ENCODE results near the gene RBM8A. TPM values are rescaled to one million over a fixed set of nuclear protein-coding genes. Genes with fewer than 3 reads are reported as not detected.

The RBM8A gene
- polyA plus RNA-seq = 183 TPM

GRCh38 chr1:145927063-145927886 lies at the start of gene RBM8A:
Gene RBM8A (minus strand): TSS chr1:145927484. CDS start chr1:145927426, 58 bp downstream.
- peaks cover 2 to 15% (median 10%) of the 10 kb centered on the region in 3 donors for H3K4me1 Mint-ChIP-seq
- H3K9me3 Mint-ChIP-seq = peaks cover 0 to 1% (median 0%) of the 10 kb centered on the region in 3 donors
- H3K27ac Mint-ChIP-seq = peak within 1 kb of the TSS in 1 of 3 donors; percentile 76
- H3K36me3 Mint-ChIP-seq = peaks cover 1% of the 10 kb centered on the region
- H3K27me3 Mint-ChIP-seq = no peaks in the 10 kb centered on the region
- peak within 1 kb of the TSS in 2 of 4 donors; percentile 46 to 77 for H3K4me3 Mint-ChIP-seq

- Mint-ChIP-seq H3K27ac (peak overlapping the region in 1 of 3 donors; percentile 37), H3K36me3 (no peaks in the 10 kb centered on the region), H3K27me3 (no peaks in the 10 kb centered on the region), H3K4me3 (peak overlapping the region in 1 of 4 donors; percentile 34), H3K9me3 (no peaks in the 10 kb centered on the region), H3K4me1 (peaks cover 0 to 10% (median 4%) of the 10 kb centered on the region in 3 donors)
Observed at GRCh38 chr1:145977016-145977415, 49.7 kb upstream of the RBM8A start.

GRCh38 chr1:145975216-145975615 lies 47.9 kb upstream of the RBM8A start:
- Mint-ChIP-seq H3K9me3 (no peaks in the 10 kb centered on the region), H3K4me3 (peak overlapping the region in 1 of 4 donors; percentile 55), H3K4me1 (peaks cover 0 to 4% (median 3%) of the 10 kb centered on the region in 3 donors), H3K36me3 (no peaks in the 10 kb centered on the region), H3K27me3 (no peaks in the 10 kb centered on the region), H3K27ac (no peak overlapping the region)

GRCh38 chr1:145974721-145975120 lies 47.4 kb upstream of the RBM8A start:
- no peak overlapping the region for H3K27ac Mint-ChIP-seq
- no peaks in the 10 kb centered on the region for H3K9me3 Mint-ChIP-seq
- H3K27me3 Mint-ChIP-seq = no peaks in the 10 kb centered on the region
- H3K4me3 Mint-ChIP-seq = no peak overlapping the region
- no peaks in the 10 kb centered on the region for H3K36me3 Mint-ChIP-seq
- peaks cover 0 to 6% (median 3%) of the 10 kb centered on the region in 3 donors for H3K4me1 Mint-ChIP-seq

- H3K27ac Mint-ChIP-seq = no peak overlapping the region
- H3K4me3 Mint-ChIP-seq = no peak overlapping the region
- H3K9me3 Mint-ChIP-seq = peaks cover 0 to under 1% (median 0%) of the 10 kb centered on the region in 3 donors
- H3K27me3 Mint-ChIP-seq = no peaks in the 10 kb centered on the region
- no peaks in the 10 kb centered on the region for H3K36me3 Mint-ChIP-seq
- H3K4me1 Mint-ChIP-seq = peaks cover 5 to 8% (median 5%) of the 10 kb centered on the region in 3 donors
Observed at GRCh38 chr1:145972580-145972979, 45.3 kb upstream of the RBM8A start.

GRCh38 chr1:145967288-145967687 lies 40.0 kb upstream of the RBM8A start:
- Mint-ChIP-seq H3K36me3 (no peaks in the 10 kb centered on the region), H3K4me3 (peak overlapping the region in 2 of 4 donors; percentile 9 to 11), H3K9me3 (peaks cover 0 to 2% (median 0%) of the 10 kb centered on the region in 3 donors), H3K27ac (no peak overlapping the region), H3K4me1 (peaks cover 23 to 32% (median 30%) of the 10 kb centered on the region in 3 donors), H3K27me3 (peaks cover 1% of the 10 kb centered on the region)

GRCh38 chr1:145965119-145965744 lies 37.9 kb upstream of the RBM8A start:
- Mint-ChIP-seq H3K4me3 (peak overlapping the region; percentile 96 to 99 (median 98)), H3K9me3 (peaks cover 0 to 2% (median 0%) of the 10 kb centered on the region in 3 donors), H3K27me3 (peaks cover 1% of the 10 kb centered on the region), H3K36me3 (no peaks in the 10 kb centered on the region), H3K4me1 (peaks cover 26 to 37% (median 32%) of the 10 kb centered on the region in 3 donors), H3K27ac (peak overlapping the region; percentile 91 to 98 (median 97))

- Mint-ChIP-seq H3K27me3 (peaks cover 1% of the 10 kb centered on the region), H3K4me3 (peak within 1 kb of the TSS; percentile 96 to 99 (median 98)), H3K27ac (peak within 1 kb of the TSS; percentile 91 to 98 (median 97)), H3K9me3 (peaks cover 0 to 2% (median 0%) of the 10 kb centered on the region in 3 donors), H3K4me1 (peaks cover 32 to 41% (median 36%) of the 10 kb centered on the region in 3 donors), H3K36me3 (no peaks in the 10 kb centered on the region)
Observed at GRCh38 chr1:145964328-145965118, 37.2 kb upstream of the RBM8A start, which contains the start of the genes ANKRD34A and POLR3GL. Gene ANKRD34A (minus strand): TSS chr1:145964575. CDS start chr1:145961759, 2,816 bp downstream. Gene POLR3GL (plus strand): TSS chr1:145964690. CDS start chr1:145974866, 10,176 bp downstream.

GRCh38 chr1:145963265-145964019 lies 36.2 kb upstream of the RBM8A start:
- Mint-ChIP-seq H3K27ac (peak overlapping the region; percentile 91 to 98 (median 97)), H3K4me1 (peaks cover 36 to 49% (median 45%) of the 10 kb centered on the region in 3 donors), H3K4me3 (peak overlapping the region; percentile 96 to 99 (median 98)), H3K36me3 (no peaks in the 10 kb centered on the region), H3K9me3 (peaks cover 0 to 2% (median 0%) of the 10 kb centered on the region in 3 donors), H3K27me3 (peaks cover 1% of the 10 kb centered on the region)

GRCh38 chr1:145962157-145963102 lies 35.1 kb upstream of the RBM8A start:
- H3K36me3 Mint-ChIP-seq = no peaks in the 10 kb centered on the region
- peaks cover 1% of the 10 kb centered on the region for H3K27me3 Mint-ChIP-seq
- H3K4me3 Mint-ChIP-seq = peak overlapping the region; percentile 96 to 99 (median 98)

GRCh38 chr1:145961425-145962156 lies 34.3 kb upstream of the RBM8A start:
- H3K4me1 Mint-ChIP-seq = peaks cover 46 to 54% (median 54%) of the 10 kb centered on the region in 3 donors
- H3K27me3 Mint-ChIP-seq = peaks cover 1% of the 10 kb centered on the region
- H3K27ac Mint-ChIP-seq = peak overlapping the region; percentile 6 to 88 (median 15)
- peak overlapping the region; percentile 96 to 99 (median 98) for H3K4me3 Mint-ChIP-seq
- no peaks in the 10 kb centered on the region for H3K9me3 Mint-ChIP-seq
- no peaks in the 10 kb centered on the region for H3K36me3 Mint-ChIP-seq

More at GRCh38 chr1:145962157-145963102, 35.1 kb upstream of the RBM8A start:
- peaks cover 41 to 51% (median 46%) of the 10 kb centered on the region in 3 donors for H3K4me1 Mint-ChIP-seq
- H3K9me3 Mint-ChIP-seq = peaks cover 0 to under 1% (median 0%) of the 10 kb centered on the region in 3 donors
- H3K27ac Mint-ChIP-seq = peak overlapping the region; percentile 24 to 98 (median 92)

GRCh38 chr1:145961109-145961424 lies 33.8 kb upstream of the RBM8A start:
- peaks cover 49 to 57% (median 54%) of the 10 kb centered on the region in 3 donors for H3K4me1 Mint-ChIP-seq
- peak overlapping the region in 2 of 3 donors; percentile 31 to 88 for H3K27ac Mint-ChIP-seq
- H3K4me3 Mint-ChIP-seq = peak overlapping the region; percentile 96 to 99 (median 98)
- H3K9me3 Mint-ChIP-seq = no peaks in the 10 kb centered on the region
- peaks cover 1% of the 10 kb centered on the region for H3K27me3 Mint-ChIP-seq
- no peaks in the 10 kb centered on the region for H3K36me3 Mint-ChIP-seq
